ENCODE measurements around the gene KCNQ2. TPM values are rescaled to one million over a fixed set of nuclear protein-coding genes. Genes with fewer than 3 reads are reported as not detected.

The KCNQ2 gene
- total RNA-seq, 4 donors from 2014 or later: not detected

DNA sequence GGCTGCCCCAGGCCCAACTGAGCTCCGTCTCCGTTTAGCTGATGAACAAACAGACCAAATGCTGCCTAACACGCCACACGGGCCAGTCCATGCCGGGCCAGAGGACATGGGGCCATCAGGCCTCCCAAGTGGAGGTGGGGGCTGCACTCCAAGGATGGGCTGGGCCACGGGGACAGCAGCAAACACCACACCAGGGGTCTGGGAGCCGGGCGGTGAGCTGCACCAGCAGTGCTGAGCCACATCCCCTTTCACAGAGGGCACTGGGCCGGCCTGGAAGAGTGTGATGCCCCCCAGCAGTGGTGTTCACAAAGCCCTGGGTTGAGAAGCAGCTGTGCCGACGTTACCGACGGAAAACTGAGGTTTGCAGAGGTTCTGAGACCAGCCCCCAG is 2.7 kb downstream of the KCNQ2 start:
- DNase-seq (ENCODE audit: low spot score) (no peak), ATAC-seq (ENCODE audit: low FRiP score) (no peak)
- TF ChIP-seq, protein P1, sequence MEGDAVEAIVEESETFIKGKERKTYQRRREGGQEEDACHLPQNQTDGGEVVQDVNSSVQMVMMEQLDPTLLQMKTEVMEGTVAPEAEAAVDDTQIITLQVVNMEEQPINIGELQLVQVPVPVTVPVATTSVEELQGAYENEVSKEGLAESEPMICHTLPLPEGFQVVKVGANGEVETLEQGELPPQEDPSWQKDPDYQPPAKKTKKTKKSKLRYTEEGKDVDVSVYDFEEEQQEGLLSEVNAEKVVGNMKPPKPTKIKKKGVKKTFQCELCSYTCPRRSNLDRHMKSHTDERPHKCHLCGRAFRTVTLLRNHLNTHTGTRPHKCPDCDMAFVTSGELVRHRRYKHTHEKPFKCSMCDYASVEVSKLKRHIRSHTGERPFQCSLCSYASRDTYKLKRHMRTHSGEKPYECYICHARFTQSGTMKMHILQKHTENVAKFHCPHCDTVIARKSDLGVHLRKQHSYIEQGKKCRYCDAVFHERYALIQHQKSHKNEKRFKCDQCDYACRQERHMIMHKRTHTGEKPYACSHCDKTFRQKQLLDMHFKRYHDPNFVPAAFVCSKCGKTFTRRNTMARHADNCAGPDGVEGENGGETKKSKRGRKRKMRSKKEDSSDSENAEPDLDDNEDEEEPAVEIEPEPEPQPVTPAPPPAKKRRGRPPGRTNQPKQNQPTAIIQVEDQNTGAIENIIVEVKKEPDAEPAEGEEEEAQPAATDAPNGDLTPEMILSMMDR (IDR thresholded peaks at IDR 0.05): no peak

DNA sequence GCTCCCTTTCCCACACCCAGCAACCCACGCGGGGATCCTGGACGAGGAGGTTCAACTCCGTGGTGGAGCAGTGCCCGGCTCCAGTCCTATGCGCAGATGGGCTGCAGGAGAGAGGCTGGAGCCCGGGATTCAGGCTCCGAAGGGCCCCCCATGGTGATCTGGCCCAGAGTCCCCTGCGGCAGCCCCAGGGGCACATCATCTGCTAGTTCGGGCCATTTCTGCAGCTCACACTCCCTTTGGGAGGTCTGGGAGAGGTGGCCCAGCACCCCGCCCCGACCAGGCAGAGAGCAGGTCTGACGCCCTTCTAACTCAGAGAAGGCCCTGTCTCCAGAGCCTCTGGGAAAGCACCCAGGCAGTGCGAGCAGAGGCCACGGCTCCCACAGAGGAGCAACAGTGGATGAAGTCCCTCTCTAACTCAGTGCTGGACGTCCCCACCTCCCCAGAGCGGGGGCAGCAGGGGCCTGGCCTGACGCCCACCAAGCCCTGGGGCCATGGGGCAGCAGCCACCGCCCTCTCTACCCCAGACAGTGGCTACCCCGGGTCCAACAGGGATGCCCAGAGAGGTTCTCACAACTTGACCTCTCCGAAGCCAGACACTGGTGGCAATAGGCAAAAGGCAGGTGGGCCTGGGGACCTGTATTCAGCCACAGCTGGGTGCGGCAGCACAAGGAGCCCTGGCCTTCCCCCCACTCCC is 3.3 kb downstream of the KCNQ2 start:
- DNase-seq (ENCODE audit: low spot score) (no peak), ATAC-seq (ENCODE audit: low FRiP score) (no peak)
- TF ChIP-seq, protein P1 (IDR thresholded peaks at IDR 0.05): no peak

DNA sequence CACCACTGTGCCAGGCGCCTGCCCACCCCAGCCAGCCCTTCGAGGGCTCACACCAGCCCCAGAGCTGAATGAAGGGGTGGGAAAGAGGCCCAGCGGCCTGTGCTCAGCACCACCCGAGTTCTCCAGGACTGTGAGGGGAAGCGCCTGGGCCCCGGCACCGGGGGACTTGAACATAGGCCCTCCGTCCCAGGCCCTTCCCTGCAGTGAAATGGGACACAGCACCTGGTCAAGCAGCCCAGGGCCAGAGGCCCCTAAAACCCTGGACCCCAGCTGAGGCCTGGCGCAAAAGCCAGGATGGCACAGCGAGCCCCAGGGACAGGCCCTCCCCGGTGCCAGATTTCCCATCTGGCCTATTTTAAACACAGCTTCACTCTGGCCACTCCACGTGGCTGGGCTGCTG is 4.0 kb downstream of the KCNQ2 start:
- TF ChIP-seq, protein P1 (IDR thresholded peaks at IDR 0.05): no peak
- no peak for DNase-seq (ENCODE audit: low spot score)
- ATAC-seq (ENCODE audit: low FRiP score): no peak

DNA sequence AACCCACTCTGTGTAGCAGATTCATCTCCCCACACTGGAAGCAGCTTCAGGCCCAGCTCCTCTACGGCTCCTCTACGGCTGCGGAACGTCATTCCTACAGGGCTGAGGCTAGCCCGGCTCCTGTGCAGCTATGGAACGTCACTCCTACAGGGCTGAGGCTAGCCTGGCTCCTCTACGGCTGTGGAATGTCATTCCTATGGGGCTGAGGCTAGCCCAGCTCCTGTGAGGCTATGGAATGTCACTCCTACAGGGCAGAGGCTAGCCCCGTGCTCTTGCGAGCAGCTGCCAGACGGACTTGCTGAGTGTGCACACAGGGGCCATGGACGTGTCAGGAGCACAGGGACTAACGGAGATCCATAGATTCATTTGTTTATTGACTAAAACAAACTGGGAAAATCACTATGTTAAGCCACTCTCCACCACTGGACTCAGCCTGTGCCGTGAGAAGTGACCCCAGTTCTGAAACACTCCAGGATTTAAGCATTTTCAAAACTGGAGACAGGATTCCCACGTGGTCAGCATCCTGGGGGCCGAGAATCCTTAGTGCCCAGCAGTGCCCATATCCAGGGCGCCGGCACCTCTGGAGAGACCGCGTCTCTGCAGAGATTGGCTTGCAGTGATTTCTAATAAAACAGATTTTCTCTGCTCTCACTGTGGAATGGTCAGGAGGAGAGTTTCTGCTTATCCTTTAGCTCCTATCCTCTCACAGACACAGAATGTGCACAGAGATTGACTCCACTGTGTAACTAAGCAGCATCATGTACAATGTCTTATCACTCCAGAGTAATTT is 5.0 kb downstream of the KCNQ2 start:
- TF ChIP-seq, protein P1 (IDR thresholded peaks at IDR 0.05): no peak
- DNase-seq (ENCODE audit: low spot score) (no peak), ATAC-seq (ENCODE audit: low FRiP score) (no peak)

DNA sequence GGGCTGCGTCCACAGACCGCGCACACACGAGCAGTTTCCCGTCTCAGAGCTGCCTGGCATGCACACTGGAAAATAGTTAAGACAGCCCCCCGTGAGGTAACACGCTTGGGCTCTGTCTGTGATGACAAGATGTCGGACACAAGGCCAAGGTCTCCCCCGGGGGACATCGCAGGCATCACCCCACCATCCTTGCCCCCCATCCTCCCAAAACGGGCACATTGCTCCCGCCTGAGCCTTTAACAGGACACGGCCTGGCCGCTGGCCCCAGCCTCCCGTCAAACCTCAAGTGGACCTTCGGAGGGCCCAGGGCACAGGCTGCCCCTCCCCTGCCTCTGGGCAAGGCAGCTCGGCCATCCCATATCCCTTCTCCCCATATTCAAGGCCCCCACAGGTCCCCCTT is 5.6 kb downstream of the KCNQ2 start:
- DNase-seq (ENCODE audit: low spot score) (no peak), ATAC-seq (ENCODE audit: low FRiP score) (no peak)
- TF ChIP-seq, protein P1 (IDR thresholded peaks at IDR 0.05): no peak

DNA sequence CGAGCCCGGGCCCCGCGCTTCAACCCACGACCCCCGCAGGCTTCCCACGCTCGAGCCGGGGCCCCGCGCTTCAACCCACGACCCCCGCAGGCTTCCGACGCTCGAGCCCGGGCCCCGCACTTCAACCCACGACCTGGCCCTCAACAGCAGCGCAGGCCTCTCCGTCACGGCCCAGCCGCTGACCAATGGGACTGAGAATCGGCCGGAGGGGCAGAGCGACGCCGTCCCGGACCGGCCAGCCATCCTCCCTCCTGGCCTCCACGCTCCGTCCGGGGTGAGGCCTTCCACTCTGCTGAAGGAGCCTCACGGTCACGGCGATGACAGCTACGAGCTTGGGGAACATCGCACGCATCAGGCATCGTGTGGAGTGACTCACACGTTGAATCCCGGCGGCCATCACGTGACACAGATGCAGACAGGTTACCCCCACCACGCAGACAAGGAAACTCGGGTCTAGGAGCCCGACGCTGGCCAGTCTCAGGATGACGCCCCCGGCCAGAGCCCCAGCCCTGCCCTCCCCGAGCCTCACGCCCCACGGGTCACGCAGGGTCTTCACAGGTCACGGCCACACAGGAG is 6.1 kb downstream of the KCNQ2 start:
- DNase-seq (ENCODE audit: low spot score): no peak
- ATAC-seq (ENCODE audit: low FRiP score): no peak
- TF ChIP-seq, protein P1 (IDR thresholded peaks at IDR 0.05): no peak
